Body of pancreas (tissue), 4 donors: ENCODE results near the gene EIF3L. TPM values are rescaled to one million over a fixed set of nuclear protein-coding genes. Genes with fewer than 3 reads are reported as not detected.
A peak's percentile ranks its signal among the peaks of the same experiment; 100 is the strongest.

Experiments
- ATAC-seq: fragments of 150-250 bp; one replicate; pipeline ENCODE4 v1.9.1; 2016
- DNase-seq, 4 donors: peaks; one replicate each; pipeline ENCODE4 v3.0.0-alpha.2; 2019
- H3K27ac ChIP-seq, 4 donors: fragments of 200-600 bp; sonication (generic); 1 replicate in 3 of 4; 2 replicates in 1 of 4; pipeline versions ENCODE4 v1.5.1 to v1.6.1; 2016 to 2019; ENCODE audit warnings: mild to moderate bottlenecking in 1 of 4, mixed read lengths in 1 of 4, moderate library complexity in 1 of 4
- H3K27me3 ChIP-seq, 2 donors: fragments of 200-600 bp; sonication (generic); one replicate each; pipeline ENCODE4 v1.6.0; 2016; ENCODE audit warnings: mild to moderate bottlenecking in 1 of 2
- H3K36me3 ChIP-seq, 2 donors: fragments of 200-600 bp; sonication (generic); replicated peaks in 1 of 2; 2 replicates each; pipeline ENCODE4 v1.5.1; 2016; ENCODE audit warnings: low read depth in 2 of 2; ENCODE audit not compliant: insufficient read depth in 1 of 2
- H3K4me1 ChIP-seq: fragments of 200-600 bp; sonication (generic); one replicate; pipeline ENCODE4 v1.6.0; 2016
- H3K4me3 ChIP-seq, 2 donors: fragments of 200-600 bp; sonication (generic); 1 replicate in 1 of 2; 2 replicates in 1 of 2; pipeline ENCODE4 v1.5.1; 2016 to 2019
- H3K9me3 ChIP-seq, 3 donors: fragments of 200-600 bp; sonication (generic); 1 replicate in 2 of 3; 2 replicates in 1 of 3; pipeline ENCODE4 v1.5.1; 2016
- CTCF ChIP-seq, 7 experiments: fragments of 450-650 bp in 4 of 7; fragments of 200-600 bp in 3 of 7; sonication (generic) in 3 of 7; IDR thresholded peaks; one replicate each; pipeline ENCODE4 v1.5.1; 2016 to 2019; ENCODE audit warnings: antibody characterized with exemption in 7 of 7
- POLR2A ChIP-seq, 3 donors: fragments of 450-650 bp; IDR thresholded peaks; one replicate each; pipeline ENCODE4 v1.6.1; 2016; ENCODE audit warnings: antibody characterized with exemption in 3 of 3, mild to moderate bottlenecking in 2 of 3
- WGBS, 2 donors: methylation state at CpG; one replicate each; pipeline ENCODE4 v1.1.5; 2017; 5-methylcytosine and 5-hydroxymethylcytosine counted together
- intact Hi-C: fragments of 100-400 bp; cut with DNase I; formaldehyde crosslinking; loops from one replicate; pipeline ENCODE4 v1.15.1; 2023
- microRNA counts, 2 donors: library from miRNA; unstranded; fragments of <30 nt; microRNA quantifications; one replicate each; lab custom pipeline; 2017
- microRNA-seq, 2 donors: library from miRNA; unstranded; fragments of <30 nt; microRNA quantifications; one replicate each; pipeline ENCODE4, GENCODE V29; 2016; ENCODE audit warnings: borderline number of aligned reads in 2 of 2, borderline replicate concordance in 2 of 2
- small RNA-seq: library from RNA; depleted of rRNA; stranded (forward); fragments of <200 nt; gene quantifications from one replicate; pipeline ENCODE3, GENCODE V24; 2016
- total RNA-seq, 2 donors: library from RNA; depleted of rRNA; stranded (reverse); fragments of >200 nt; gene quantifications; one replicate each; pipeline ENCODE4 v1.1.0, GENCODE V29; 2016

Gene EIF3L
- total RNA-seq, 2 donors from 2014 or later, result 139 to 230 TPM

- Histone ChIP-seq H3K4me1 (peaks cover 55% of the 10 kb centered on the region), H3K27me3 (no peaks in the 10 kb centered on the region), H3K27ac (peak overlapping the region; percentile 63 to 87 (median 80)), H3K9me3 (no peaks in the 10 kb centered on the region), H3K36me3 (peaks cover 4 to 5% of the 10 kb centered on the region in 2 donors), H3K4me3 (no peak overlapping the region)
- DNase-seq, result peak; percentile 93 to 96 (median 94)
- WGBS, 2 donors, result 4 to 6% methylated on average over 6 to 13 of the region's 13 CpGs
- ATAC-seq, result peak; percentile 93
- peak; percentile 94 to 99 (median 99) for TF ChIP-seq CTCF (IDR thresholded peaks at IDR 0.05)
- TF ChIP-seq POLR2A (IDR thresholded peaks at IDR 0.05), result peak in 1 of 3 donors; percentile 31
- intact Hi-C loops, result no loop called here
Measured at GRCh38 chr22:37933711-37934376, 84.6 kb downstream of the EIF3L start.

MicroRNAs encoded within 50 kb of the gene (microRNA counts, 767-probe panel; counts per million panel counts)
- microRNA hsa-miR-658 (lab: Ali Mortazavi, UCI) (0 to 736 counts per million in 2 donors), microRNA hsa-miR-659-3p (lab: Ali Mortazavi, UCI) (0 to 736 counts per million in 2 donors)

Small RNA genes within 50 kb of the gene (microRNA-seq; reads per million reads assigned to microRNA genes)
- gene MIR659, result 0.47 to 1.3 reads per million in 2 donors

Small RNA genes within 50 kb of the gene (small RNA-seq; reads per million reads assigned to genes)
- gene MIR659, result not detected

Other genes starting within 250 kb of the EIF3L start
- gene GGA1, start 240.6 kb upstream of the EIF3L start, total RNA-seq, result 10 to 100 TPM; 38.4 to 42.5 TPM
- gene SH3BP1, start 209.8 kb upstream of the EIF3L start, total RNA-seq, result 10 to 100 TPM in 1 of 2 donors, 1 to 10 TPM in 1; 2.0 to 40.0 TPM
- 10 to 100 TPM in 1 of 2 donors, 1 to 10 TPM in 1; 7.0 to 23.1 TPM for gene PDXP, start 190.7 kb upstream of the EIF3L start, total RNA-seq
- gene LGALS1, start 173.8 kb upstream of the EIF3L start, total RNA-seq, result 100 to 1,000 TPM in 1 of 2 donors, 10 to 100 TPM in 1; 90.3 to 325 TPM
- gene NOL12, start 163.1 kb upstream of the EIF3L start, total RNA-seq, result 10 to 100 TPM; 10.4 to 19.1 TPM
- 10 to 100 TPM; 65.6 to 76.5 TPM for gene TRIOBP, start 152.4 kb upstream of the EIF3L start, total RNA-seq
- 10 to 100 TPM; 31.6 to 42.5 TPM for gene GCAT, start 41.5 kb upstream of the EIF3L start, total RNA-seq
- gene GALR3, start 26.0 kb upstream of the EIF3L start, total RNA-seq, result not detected
- 10 to 100 TPM; 38.1 to 88.0 TPM for gene ANKRD54, start 5.1 kb upstream of the EIF3L start, total RNA-seq
- 10 to 100 TPM; 19.2 to 34.9 TPM for gene MICALL1, start 56.9 kb downstream of the EIF3L start, total RNA-seq
- not detected for gene C22orf23, start 104.2 kb downstream of the EIF3L start, total RNA-seq
- gene POLR2F, start 104.3 kb downstream of the EIF3L start, total RNA-seq, result 100 to 1,000 TPM in 1 of 2 donors, 10 to 100 TPM in 1; 43.8 to 119 TPM
- gene SOX10, start 135.1 kb downstream of the EIF3L start, total RNA-seq, result under 1 TPM in 1 of 2 donors, not detected in 1; 0.66 TPM
- 10 to 100 TPM; 39.7 to 52.4 TPM for gene PICK1, start 208.0 kb downstream of the EIF3L start, total RNA-seq
- not detected for gene SLC16A8, start 234.8 kb downstream of the EIF3L start, total RNA-seq